Suprapubic skin (tissue), 4 donors: ENCODE measurements around the gene CCSER1.

Experiments used
- CTCF ChIP-seq, 2 donors: fragments of 200-600 bp in 1 of 2; fragments of 450-650 bp in 1 of 2; sonication (generic) in 1 of 2; IDR thresholded peaks; one replicate each; pipeline ENCODE4 v1.5.1; 2016 to 2019; ENCODE audit warnings: antibody characterized with exemption in 2 of 2, mild to moderate bottlenecking in 1 of 2, moderate library complexity in 1 of 2
- EP300 ChIP-seq: sonication (generic); formaldehyde crosslinking; IDR thresholded peaks from one replicate; pipeline ENCODE4 v1.6.1; 2017; ENCODE audit warnings: antibody characterized with exemption
- POLR2A ChIP-seq, 2 donors: fragments of 450-650 bp; IDR thresholded peaks; one replicate each; pipeline ENCODE4 v1.6.1; 2017; ENCODE audit warnings: antibody characterized with exemption in 2 of 2, mild to moderate bottlenecking in 2 of 2, moderate library complexity in 2 of 2
- POLR2AphosphoS5 ChIP-seq, 3 donors: sonication (generic); formaldehyde crosslinking; IDR thresholded peaks; one replicate each; pipeline ENCODE4 v1.6.1; 2017; ENCODE audit warnings: antibody characterized with exemption in 3 of 3

- TF ChIP-seq CTCF (IDR thresholded peaks at IDR 0.05) (no peak), EP300 (no peak), POLR2A (IDR thresholded peaks at IDR 0.05) (no peak), POLR2AphosphoS5 (IDR thresholded peaks at IDR 0.05) (no peak)
Observed at GRCh38 chr4:90990284-90990683, 863.1 kb downstream of the CCSER1 start.
